Brain microvascular endothelial cell (primary cell): ENCODE results near the gene SLC25A51.
"Not testable (repeated sequence)": the region's sequence is repeated elsewhere in the genome, so short reads cannot be mapped to it uniquely, and the experiment has no call there.

ENCODE experiments used
- DNase-seq: peaks from one replicate; pipeline ENCODE4 v3.0.0-alpha.2; 2020
- H3K27ac ChIP-seq: fragments of 250-450 bp; sonication (Bioruptor Pico); 2 replicates; pipeline ENCODE4 v1.5.1; 2020; ENCODE audit warnings: mild to moderate bottlenecking, moderate library complexity
- H3K27me3 ChIP-seq: fragments of 250-450 bp; sonication (Bioruptor Pico); replicated peaks from 2 replicates; pipeline ENCODE4 v1.5.1; 2020; ENCODE audit warnings: mild to moderate bottlenecking
- H3K36me3 ChIP-seq: fragments of 250-450 bp; sonication (Bioruptor Pico); replicated peaks from 2 replicates; pipeline ENCODE4 v1.5.1; 2020; ENCODE audit warnings: mild to moderate bottlenecking
- H3K4me3 ChIP-seq: 2 replicates; pipeline ENCODE4 v1.5.1; 2011; ENCODE audit warnings: low read depth, mild to moderate bottlenecking, control low read depth, low read length, moderate library complexity
- in situ Hi-C: cut with HindIII; loops from 2 replicates; pipeline ENCODE4 v1.10.0; 2017; ENCODE audit warnings: low sequenced_read_pairs, low pct_ligation_motif_present
- TF ChIP-seq, protein P1 (sequence below): IDR thresholded peaks from 2 replicates; pipeline ENCODE4 v1.5.1; 2011; ENCODE audit warnings: low read depth, mild to moderate bottlenecking, moderate library complexity, low read length, control low read depth, inconsistent platforms; ENCODE audit errors: missing control alignments

SLC25A51 gene

DNA sequence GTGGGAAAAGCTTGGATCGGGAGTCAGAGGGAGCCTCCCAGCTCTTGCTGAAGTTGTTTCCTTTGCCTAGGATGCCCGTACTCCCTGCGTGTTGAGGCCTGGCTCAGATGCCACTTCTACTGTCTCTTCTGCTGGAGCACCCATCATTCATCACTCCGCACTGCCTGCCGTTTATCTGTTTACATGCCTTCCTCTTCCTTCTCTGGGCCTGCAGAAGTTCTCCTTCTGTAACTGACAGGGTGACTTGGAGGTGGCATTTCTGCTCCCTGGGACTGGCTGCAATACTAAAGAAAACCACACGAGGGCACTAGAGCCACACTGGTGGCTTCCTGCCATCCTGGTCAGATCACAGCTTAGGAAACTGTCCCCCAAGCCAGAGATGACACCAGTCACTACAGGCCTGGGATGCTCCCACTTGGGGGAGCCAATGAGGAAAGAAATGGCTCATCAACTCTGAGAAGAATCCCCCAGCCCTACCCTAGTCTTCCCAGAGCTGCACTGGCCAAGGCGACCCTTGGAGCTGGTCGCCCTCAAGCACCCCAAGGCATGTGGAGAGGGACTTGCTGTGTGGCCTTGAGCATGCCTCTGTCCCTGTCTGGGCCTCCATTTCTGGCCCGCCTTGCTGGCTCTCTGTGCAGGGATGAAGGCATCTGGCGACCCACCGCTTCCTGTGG is 9.7 kb upstream of the SLC25A51 start:
- DNase-seq: peak; percentile 69
- no peak overlapping the region for H3K27ac ChIP-seq
- no peak overlapping the region for H3K4me3 ChIP-seq
- peaks cover 20% of the 10 kb centered on the region for H3K36me3 ChIP-seq
- in situ Hi-C loops: no loop called here
- TF ChIP-seq, protein P1, sequence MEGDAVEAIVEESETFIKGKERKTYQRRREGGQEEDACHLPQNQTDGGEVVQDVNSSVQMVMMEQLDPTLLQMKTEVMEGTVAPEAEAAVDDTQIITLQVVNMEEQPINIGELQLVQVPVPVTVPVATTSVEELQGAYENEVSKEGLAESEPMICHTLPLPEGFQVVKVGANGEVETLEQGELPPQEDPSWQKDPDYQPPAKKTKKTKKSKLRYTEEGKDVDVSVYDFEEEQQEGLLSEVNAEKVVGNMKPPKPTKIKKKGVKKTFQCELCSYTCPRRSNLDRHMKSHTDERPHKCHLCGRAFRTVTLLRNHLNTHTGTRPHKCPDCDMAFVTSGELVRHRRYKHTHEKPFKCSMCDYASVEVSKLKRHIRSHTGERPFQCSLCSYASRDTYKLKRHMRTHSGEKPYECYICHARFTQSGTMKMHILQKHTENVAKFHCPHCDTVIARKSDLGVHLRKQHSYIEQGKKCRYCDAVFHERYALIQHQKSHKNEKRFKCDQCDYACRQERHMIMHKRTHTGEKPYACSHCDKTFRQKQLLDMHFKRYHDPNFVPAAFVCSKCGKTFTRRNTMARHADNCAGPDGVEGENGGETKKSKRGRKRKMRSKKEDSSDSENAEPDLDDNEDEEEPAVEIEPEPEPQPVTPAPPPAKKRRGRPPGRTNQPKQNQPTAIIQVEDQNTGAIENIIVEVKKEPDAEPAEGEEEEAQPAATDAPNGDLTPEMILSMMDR: peak; percentile 98
- H3K27me3 ChIP-seq: no peaks in the 10 kb centered on the region

DNA sequence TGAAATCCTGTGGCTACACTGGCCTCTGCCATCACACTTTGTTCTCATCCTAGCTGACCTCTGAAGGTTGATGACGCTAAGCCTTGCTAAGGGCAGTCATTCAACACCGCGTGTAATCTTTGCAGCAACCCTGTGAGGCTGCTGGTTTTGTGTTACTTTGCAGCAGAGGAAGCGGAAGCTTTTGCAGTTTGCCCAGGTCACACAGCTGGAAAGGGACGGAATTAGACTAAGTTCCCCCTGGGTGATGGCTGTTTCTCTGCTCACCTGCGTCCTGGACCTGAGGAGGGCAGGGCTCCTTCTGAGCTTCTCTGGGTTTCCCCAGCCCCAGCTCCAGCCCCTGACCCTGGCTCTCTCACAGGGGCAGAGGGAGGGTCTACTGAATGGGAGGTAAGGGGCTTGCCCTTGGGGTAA is 7.3 kb upstream of the SLC25A51 start:
- Histone ChIP-seq H3K27ac (no peak overlapping the region), H3K27me3 (no peaks in the 10 kb centered on the region), H3K4me3 (no peak overlapping the region), H3K36me3 (peaks cover 7% of the 10 kb centered on the region)
- DNase-seq: peak; percentile 46
- TF ChIP-seq, protein P1: no peak
- in situ Hi-C loops: no loop called here

- Histone ChIP-seq H3K27ac (no peak overlapping the region), H3K4me3 (no peak overlapping the region), H3K27me3 (no peaks in the 10 kb centered on the region), H3K36me3 (peaks cover 3% of the 10 kb centered on the region)
- in situ Hi-C loops: no loop called here
- TF ChIP-seq, protein P1: no peak
- DNase-seq: no peak
Observed at GRCh38 chr9:37910271-37910670, 6.3 kb upstream of the SLC25A51 start.

DNA sequence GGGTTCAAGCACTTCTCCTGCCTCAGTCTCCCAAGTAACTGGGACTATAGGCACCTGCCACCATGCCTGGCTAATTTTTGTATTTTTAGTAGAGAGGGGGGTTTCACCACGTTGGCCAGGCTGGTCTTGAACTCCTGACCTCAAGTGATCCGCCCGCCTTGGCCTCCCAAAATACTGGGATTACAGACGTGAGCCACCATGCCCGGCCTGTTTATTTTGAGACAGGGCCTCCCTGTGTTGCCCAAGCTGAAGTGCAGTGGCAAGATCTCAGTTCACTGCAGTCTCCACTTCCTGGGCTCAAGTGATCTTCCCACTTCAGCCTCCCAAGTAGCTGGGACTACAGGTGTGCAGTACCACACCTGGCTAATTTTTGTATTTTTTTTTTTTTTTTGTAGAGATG is 5.9 kb upstream of the SLC25A51 start:
- H3K36me3 ChIP-seq, H3K27ac ChIP-seq, in situ Hi-C loops, H3K4me3 ChIP-seq, DNase-seq, H3K27me3 ChIP-seq: not testable (repeated sequence)

GRCh38 chr9:37909326-37909725 is 5.4 kb upstream of the SLC25A51 start:
- no peak overlapping the region for H3K4me3 ChIP-seq
- no peak for DNase-seq
- TF ChIP-seq, protein P1: no peak
- H3K27me3 ChIP-seq: no peaks in the 10 kb centered on the region
- in situ Hi-C loops: no loop called here
- H3K36me3 ChIP-seq: peaks cover 3% of the 10 kb centered on the region
- H3K27ac ChIP-seq: no peak overlapping the region

DNA sequence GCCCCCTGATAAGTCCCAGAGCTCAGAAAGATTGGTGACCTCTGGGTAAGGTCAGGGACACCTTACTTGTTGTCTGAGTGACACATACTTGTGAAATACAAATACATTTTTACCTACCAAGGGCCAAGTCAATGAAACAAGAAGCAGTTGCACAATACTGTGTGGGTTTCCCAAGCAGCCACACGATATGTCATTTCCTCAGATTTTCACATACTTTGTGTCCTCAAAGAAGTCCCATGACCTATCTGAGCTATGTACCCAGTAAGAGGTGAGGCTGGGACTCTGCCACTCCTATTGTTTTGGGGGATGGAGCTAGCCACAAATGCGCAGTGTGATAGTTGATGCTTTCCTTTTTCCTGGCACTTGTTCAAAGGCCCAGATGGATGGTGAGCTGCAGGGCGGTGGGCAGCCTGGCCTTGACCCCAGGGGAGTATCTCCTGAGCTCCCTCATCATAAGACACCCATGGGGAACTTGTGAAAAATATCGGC is 4.8 kb upstream of the SLC25A51 start:
- DNase-seq: peak; percentile 36
- H3K36me3 ChIP-seq: peaks cover under 1% of the 10 kb centered on the region
- in situ Hi-C loops: no loop called here
- H3K27me3 ChIP-seq: no peaks in the 10 kb centered on the region
- TF ChIP-seq, protein P1: no peak
- no peak overlapping the region for H3K4me3 ChIP-seq
- no peak overlapping the region for H3K27ac ChIP-seq
